GM06990 (cell line): ENCODE data around the gene HPD.

Source experiments
- DNase-seq: peaks from one replicate; pipeline ENCODE4 v3.0.0-alpha.2; 2011; ENCODE audit not compliant: insufficient read length; ENCODE audit errors: extremely low read depth
- H3K27me3 ChIP-seq: replicated peaks from 2 replicates; pipeline ENCODE4 v1.6.0; 2011; ENCODE audit warnings: low read length; ENCODE audit not compliant: control insufficient read depth, insufficient read depth
- H3K36me3 ChIP-seq: 2 replicates; pipeline ENCODE4 v1.5.1; 2011; ENCODE audit warnings: low read length; ENCODE audit not compliant: control insufficient read depth, insufficient read depth
- H3K4me3 ChIP-seq: replicated peaks from 2 replicates; pipeline ENCODE4 v1.5.1; 2011; ENCODE audit warnings: low read depth, mild to moderate bottlenecking, control low read depth, low read length
- TF ChIP-seq, protein P1 (sequence below): IDR thresholded peaks from 2 replicates; pipeline ENCODE4 v1.5.1; 2011; ENCODE audit warnings: low read length, control low read depth, mild to moderate bottlenecking, inconsistent platforms; ENCODE audit not compliant: insufficient read depth, poor library complexity, severe bottlenecking

The HPD gene

DNA sequence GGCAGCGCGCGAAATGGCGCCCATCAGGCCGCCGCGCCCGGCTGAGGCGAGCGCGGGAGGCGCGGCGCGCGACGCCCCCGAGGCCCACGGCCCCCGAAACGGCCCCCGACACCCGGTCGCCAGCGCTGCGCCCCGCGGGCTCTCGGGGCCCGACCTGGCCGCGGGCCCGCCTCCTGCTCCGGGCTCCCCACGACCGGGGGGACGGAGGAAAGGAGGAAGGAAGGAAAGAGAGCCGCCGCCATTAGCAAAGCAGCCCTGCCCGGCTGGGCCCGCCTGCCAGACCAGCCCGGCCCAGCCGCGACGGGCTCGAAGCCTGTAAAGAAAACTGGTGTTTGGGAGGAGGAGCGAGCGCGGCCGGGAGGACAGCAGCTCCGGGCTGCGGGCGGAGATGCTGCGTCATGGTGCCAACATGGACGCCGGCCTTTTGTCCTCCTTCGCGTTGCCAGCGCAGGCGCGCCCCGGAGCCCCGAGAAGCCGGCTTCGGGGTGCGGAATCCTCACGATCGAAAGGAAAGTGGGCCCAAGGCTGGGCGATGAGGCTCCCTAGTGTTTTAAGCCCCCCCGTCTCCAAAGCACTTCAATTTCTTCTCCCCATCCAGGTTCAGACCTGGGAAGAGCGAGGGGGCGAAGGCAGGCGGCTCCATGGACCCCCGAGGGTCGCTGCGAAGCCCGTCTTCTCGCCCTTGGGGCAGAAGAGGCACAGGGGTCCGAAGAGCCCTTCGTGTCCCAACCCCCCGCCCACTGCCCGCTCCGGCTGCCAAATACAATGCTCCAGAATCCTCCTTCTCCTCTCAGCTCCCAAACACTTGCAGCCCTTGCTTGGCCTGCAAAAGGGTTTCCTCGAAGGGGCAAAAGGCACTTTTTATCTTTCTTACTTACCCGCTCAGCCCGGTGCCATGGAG is 57.7 kb downstream of the HPD start:
- peaks cover 22% of the 10 kb centered on the region for H3K36me3 ChIP-seq
- no peaks in the 10 kb centered on the region for H3K27me3 ChIP-seq
- peak; percentile 74 for DNase-seq
- H3K4me3 ChIP-seq, result peak overlapping the region; percentile 82
- TF ChIP-seq, protein P1, sequence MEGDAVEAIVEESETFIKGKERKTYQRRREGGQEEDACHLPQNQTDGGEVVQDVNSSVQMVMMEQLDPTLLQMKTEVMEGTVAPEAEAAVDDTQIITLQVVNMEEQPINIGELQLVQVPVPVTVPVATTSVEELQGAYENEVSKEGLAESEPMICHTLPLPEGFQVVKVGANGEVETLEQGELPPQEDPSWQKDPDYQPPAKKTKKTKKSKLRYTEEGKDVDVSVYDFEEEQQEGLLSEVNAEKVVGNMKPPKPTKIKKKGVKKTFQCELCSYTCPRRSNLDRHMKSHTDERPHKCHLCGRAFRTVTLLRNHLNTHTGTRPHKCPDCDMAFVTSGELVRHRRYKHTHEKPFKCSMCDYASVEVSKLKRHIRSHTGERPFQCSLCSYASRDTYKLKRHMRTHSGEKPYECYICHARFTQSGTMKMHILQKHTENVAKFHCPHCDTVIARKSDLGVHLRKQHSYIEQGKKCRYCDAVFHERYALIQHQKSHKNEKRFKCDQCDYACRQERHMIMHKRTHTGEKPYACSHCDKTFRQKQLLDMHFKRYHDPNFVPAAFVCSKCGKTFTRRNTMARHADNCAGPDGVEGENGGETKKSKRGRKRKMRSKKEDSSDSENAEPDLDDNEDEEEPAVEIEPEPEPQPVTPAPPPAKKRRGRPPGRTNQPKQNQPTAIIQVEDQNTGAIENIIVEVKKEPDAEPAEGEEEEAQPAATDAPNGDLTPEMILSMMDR, result no peak

DNA sequence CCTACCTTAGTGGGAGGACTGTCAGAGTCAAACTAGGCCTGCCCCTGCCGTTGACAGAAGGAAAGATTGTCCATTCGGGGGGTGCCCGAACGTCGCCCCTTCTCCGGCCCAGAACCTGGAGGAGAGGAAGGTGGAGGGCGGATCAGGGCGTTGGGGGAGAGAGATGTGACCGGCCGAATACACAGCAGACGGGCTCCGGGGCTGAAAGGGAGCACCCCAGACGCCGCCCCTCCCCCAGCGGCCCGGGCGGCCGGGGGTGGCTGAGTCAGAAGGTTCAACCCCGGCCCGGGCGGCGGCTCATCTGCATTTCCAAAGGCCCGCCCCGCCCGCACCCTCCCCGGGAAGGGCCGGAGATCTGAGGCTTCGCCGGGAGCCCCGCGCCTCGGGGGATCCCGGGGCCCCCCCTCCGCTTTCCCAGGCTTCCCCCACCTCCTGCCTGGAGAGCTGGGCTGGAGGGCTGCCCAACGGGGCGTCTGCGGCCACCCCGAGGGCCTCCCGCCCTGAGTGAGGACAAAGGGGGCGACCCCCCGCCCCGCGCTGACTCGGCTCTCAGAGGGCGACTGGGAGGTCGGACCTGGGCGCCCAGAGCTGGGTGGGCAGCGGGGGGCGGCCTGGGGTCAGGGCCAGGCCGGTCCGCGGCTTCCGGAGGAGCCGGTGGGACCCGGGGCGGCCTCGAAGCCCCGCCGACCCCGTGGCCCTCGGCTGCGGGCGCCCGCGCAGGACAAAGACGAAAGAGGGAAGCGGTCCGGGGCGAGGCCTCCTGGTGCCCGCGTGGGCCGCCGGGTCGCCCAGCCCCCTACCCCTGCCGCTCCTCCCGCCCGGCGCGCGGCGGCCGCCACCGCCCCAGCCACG is 58.6 kb downstream of the HPD start:
- Histone ChIP-seq H3K36me3 (peaks cover 27% of the 10 kb centered on the region), H3K4me3 (peak overlapping the region; percentile 82), H3K27me3 (no peaks in the 10 kb centered on the region)
- peak; percentile 87 for DNase-seq
- TF ChIP-seq, protein P1, result no peak

DNA sequence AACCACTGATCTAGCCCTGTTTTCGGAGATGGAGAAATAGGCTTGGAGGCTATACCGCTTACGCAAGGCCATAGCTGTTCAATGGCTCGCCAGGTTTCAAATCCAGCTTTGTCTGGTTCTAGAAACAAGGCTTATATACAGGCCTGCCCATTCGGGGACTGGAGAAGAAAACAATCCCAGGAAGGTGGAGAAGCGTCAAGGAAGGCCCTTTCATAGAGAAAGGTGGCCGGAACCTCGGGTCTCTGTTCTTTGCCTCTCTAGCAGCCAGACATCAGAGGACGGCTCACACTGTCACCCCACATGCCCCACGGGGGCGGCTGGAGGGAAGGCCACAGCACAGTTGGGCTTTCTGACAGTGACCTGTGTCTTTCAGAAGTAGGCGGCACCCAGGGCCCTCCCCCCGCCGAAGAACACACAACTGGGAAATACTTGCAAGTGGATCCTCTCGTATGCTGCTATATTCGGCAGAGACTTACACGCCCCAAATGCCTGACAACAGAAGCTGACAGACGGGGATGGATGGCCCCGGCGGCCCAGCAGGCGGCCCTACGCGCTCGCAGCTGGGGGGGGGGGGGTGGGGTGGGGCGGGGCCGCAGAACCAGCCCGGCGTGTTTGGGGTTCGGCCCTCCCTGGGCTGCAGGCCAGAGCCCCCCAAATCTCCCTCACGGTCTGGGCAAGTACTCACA is 59.4 kb downstream of the HPD start:
- TF ChIP-seq, protein P1, result peak; percentile 8
- peaks cover 28% of the 10 kb centered on the region for H3K36me3 ChIP-seq
- no peaks in the 10 kb centered on the region for H3K27me3 ChIP-seq
- peak overlapping the region; percentile 82 for H3K4me3 ChIP-seq
- no peak for DNase-seq

DNA sequence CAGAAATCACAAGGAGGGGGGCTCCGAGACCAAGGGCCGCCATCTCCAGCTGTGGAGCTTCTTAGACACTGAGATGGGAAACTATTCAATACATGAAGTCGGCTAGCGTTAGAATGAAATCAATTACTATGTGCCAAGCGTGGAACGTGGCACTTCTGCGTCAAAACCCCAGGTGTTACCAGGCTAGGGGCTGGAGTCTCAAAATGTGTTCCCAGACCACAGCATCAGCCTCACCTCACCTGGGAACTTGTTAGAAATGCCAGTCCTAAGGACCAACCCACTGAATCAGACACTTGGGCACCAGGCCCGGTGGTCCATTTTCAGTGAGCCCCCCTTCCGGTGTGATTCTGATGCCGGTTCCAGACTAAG is 59.9 kb downstream of the HPD start:
- Histone ChIP-seq H3K4me3 (peak overlapping the region; percentile 53), H3K36me3 (peaks cover 28% of the 10 kb centered on the region), H3K27me3 (no peaks in the 10 kb centered on the region)
- no peak for DNase-seq
- TF ChIP-seq, protein P1, result no peak

DNA sequence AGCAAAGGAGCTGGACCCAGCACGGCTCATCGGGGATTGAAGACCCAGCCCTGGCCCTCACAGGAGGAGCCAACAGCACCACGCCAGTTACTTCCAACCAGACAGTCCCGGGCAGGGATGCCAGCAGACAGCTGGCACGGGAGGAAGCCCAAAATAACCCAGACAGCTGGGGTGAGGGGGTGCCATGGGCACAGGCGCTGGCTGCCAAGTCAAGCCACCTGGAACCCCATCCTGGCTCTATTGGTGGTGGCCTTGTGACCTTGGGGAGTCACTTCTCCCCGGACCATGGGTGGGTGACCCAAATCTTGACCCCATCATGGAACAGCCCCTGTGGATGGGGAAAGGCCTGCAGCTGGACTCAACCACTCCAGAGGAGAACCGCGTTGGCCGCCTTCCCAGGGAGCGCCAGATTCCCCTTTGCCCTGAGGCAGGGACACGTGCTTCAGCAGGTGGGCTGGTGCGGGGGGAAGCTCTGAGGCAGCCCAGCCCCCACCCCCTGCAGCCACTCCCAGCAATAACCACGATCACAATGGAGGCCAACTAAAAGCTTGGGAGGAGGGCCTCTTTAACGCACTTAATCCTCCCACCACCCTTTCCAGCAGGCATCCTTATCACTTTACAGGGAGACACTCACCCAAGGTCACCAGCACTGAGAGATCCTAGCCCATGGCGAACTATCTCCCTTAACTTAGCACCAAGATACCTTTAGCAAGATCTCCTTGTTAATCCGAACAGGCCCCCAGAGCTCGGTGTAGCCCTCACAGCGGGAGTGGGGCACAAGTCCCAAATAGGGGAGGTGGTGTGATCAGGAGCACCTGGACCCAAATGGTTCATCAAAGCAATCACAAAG is 60.5 kb downstream of the HPD start:
- TF ChIP-seq, protein P1, result no peak
- Histone ChIP-seq H3K27me3 (no peaks in the 10 kb centered on the region), H3K4me3 (no peak overlapping the region), H3K36me3 (peaks cover 28% of the 10 kb centered on the region)
- peak; percentile 9 for DNase-seq
